NCI-H146 treated with DMSO at 0.1 percent for 48 hours (cell line): Measurements from ENCODE around the gene DR1.
"Not testable (repeated sequence)": the region's sequence is repeated elsewhere in the genome, so short reads cannot be mapped to it uniquely, and the experiment has no call there.

Source experiments
- DNase-seq: peaks from one replicate; lab custom pipeline; 2025; ENCODE audit not compliant: unreplicated experiment; lab: John Stamatoyannopoulos, UW

DR1 gene

DNA sequence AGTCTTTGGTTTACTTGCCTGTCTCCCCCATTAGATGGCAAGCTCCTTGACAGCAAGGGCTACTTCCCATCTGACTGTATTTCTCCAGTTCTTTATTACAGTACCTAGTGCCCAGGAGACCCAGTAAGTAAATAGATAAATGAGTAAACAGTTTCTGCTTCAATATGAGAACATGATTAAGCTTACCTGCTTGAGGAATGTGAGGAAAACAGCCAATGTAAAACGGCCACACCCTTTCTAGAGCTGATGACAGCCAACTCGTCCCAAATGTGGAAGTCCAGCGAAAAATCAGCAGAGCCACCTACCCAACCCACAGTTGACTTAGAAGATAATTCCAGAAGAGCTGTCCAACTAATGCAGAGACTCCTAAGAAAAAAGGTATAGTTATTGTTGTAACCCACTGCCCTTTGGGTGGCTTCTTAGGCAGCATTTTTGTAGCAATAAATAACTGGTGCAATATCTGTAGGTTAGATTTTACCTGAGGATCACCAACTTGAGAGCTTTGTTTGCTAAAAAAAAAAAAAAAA lies 6.5 kb upstream of the DR1 start:
- DNase-seq = no peak

DNA sequence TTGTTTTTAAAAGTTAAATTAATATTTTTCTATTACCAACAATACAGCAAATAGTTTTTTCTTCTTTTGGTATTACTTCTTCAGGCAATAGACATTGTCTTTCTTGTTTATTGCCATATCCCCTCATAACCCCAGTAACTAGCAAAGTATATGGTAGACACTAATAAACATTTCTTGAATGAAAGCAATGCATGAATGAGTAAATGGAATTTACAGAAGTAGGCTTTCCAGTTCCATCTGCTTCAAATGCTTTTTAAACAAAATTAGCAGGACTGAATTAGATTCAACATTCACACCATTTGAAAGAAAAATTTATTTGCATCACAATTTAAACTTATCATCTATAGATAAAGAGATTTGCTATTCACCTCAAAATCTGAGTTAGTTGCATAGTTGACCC lies 5.6 kb upstream of the DR1 start:
- DNase-seq = no peak

- DNase-seq = no peak
Measured at GRCh38 chr1:93344484-93344883, 1.2 kb upstream of the DR1 start.

DNA sequence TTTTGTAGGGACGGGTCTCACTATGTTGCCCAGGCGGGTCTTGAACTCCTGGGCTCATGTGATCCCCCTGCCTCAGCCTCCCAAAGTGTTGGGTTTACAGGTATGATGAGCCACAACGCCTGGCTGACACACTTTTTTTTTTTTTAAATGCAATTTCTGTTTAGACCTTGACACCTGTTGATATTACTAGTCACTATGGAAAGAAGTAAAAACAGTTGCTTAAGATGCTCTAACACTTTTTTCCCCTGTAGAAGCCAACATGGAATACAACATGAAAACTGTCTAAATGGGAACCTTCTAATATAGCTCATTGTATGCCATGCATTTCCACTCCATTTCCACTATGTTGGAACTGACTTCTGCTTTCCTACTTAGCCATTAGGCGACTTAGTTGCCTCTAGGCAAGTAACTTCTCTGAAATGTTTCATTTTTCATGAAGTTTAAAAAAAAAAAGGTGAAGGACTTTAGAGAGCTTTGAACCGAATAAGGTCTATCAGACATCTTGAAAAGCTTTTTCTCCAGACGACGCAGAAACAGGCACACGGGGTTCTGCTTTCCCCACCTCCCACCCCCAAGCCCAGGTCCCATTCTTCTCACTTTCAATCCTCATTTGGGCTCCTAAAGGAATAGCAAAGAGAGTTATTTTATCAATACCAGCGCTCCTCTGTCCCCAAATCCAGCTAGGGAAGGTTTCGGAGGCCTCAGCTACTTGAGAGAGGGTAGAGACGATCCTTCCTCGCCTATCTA lies 648 bp upstream of the DR1 start:
- DNase-seq = no peak

- DNase-seq = peak; percentile 14
Measured at GRCh38 chr1:93346421-93346993, 800 bp downstream of the DR1 start.

- DNase-seq = no peak
Measured at GRCh38 chr1:93347334-93347899, 1.7 kb downstream of the DR1 start.

DNA sequence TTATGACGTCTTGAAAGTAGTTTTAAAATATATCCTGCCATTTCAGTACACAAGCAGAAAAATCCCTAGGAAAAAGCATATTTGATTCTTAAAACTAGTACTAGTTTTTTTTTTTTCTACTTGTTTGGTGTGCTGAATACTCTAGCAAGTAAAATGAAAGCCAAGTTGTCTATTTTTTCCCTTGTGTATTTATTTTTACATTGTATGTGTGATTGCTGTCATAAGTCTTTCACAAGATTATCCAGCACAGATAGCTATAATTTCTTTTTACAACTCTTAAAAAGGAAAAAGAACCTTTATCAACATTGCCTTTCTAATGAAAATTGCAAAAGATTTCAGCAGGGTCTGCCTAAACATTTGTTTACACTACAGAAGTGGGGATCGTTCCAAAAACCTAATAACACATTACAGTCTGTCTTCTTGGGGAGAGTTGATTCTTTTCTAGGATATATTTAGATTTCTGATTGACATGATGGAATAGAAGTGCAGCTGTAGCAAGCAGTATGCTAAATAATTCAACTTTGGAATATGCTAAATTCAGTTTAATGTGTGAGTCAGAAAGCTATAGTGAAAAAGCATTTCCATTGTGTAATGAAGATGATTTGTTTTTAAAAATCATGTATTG lies 2.5 kb downstream of the DR1 start:
- no peak for DNase-seq

GRCh38 chr1:93349231-93350135 lies 3.8 kb downstream of the DR1 start:
- no peak for DNase-seq

DNA sequence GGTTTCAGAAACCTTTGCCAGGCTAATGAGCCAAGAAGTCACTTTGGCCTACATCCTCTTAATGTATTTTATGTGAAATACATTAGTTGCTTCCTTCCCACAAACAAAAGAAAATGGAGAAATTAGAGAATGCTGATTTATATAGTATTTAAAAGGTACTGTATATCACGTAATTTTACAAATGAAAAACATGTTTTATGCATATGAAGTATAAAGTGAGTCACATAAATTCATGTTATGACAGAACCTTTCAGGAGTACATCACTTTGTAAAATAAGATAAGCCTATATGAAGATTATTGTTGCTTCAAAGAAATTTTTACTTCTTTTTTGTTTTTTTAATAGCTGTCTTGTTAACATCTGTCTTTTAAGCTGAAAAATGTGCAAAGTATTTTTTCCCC lies 4.6 kb downstream of the DR1 start:
- no peak for DNase-seq

- DNase-seq = no peak
Measured at GRCh38 chr1:93350875-93351274, 5.2 kb downstream of the DR1 start.

GRCh38 chr1:93351346-93351745 lies 5.6 kb downstream of the DR1 start:
- not testable (repeated sequence) for DNase-seq

DNA sequence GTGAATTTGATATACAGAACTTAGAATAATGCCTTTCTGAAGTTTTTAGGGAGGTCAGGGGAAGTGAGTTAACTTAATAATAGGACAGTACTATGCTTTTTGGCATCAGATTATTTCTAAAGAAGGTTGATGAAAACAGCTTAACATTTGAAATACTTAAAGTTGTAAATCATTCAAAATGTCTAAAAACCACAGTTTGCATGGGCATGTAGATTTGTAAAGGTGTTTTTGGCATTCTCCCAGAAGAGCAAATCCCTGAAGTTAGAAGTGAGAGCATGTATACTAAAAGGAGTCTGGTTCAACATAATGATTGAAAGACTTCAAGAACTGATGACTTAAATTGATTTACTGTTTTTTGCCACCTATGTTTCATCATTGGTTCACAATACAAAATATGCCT lies 6.7 kb downstream of the DR1 start:
- no peak for DNase-seq

DNA sequence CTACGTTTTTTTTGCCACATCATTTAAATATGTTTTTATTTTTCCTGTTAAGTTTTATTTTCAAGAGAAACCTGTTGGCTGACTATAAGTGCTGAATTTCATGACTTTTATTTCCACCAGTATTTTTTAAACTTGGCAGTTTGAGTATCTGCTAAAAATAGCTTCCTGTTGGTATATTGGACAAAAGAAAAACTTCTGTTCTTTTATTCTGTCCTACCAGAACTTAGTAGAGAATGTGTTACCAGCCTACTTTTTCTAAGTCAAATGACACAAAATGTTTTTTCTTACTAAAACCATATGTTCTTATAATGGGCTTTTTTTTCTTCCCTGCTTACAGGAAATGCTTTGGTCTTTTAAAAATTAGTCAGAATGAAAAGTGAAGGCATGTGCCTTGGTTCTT lies 7.6 kb downstream of the DR1 start:
- no peak for DNase-seq

GRCh38 chr1:93354749-93355148 lies 9.0 kb downstream of the DR1 start:
- DNase-seq = no peak

GRCh38 chr1:93357242-93357641 lies 11.5 kb downstream of the DR1 start:
- no peak for DNase-seq

DNA sequence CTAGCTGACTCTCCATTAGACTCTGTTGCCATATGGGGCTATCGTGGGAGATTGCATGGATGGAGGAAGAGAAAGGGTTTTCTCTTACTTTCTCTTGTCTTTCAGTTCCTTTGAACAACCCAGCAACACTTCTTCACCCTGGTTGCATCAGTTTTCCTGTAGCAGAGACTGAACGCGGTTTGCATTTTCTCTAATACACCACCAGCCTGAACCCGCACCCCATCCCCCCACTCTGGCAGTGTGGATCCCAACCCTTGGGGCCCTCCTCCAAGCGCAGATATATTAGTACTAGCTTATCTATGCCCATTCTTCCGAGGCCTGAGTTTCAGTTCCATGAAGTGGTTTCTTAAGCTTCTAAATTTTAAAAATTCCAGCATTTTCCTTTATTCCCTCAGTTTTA lies 12.6 kb downstream of the DR1 start:
- no peak for DNase-seq

GRCh38 chr1:93360111-93360510 lies 14.4 kb downstream of the DR1 start:
- DNase-seq = no peak

DNA sequence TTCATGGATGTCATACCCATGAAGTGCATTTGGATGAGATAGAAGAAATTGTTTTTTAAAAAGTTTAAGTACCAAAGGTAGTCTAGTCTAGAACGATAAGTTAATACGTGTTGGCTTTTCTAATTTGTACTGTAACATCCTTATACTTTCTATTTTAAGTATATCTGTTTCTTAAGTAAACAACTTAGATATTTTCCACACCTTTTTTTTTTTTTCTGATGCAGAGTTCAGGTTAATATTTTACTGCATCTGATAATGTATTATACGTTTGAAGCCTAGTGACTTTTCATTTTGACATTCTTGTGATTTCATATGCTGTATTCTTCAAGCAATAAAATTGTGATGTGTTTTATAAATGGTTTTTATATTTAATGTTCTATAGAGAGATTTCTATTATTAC lies 16.5 kb downstream of the DR1 start:
- DNase-seq = no peak

- no peak for DNase-seq
Measured at GRCh38 chr1:93365813-93366212, 20.1 kb downstream of the DR1 start.

- DNase-seq = no peak
Measured at GRCh38 chr1:93369734-93370133, 24.0 kb downstream of the DR1 start.
